ENCODE data around the gene EFEMP2.
A peak's percentile ranks its signal among the peaks of the same experiment; 100 is the strongest.

EFEMP2 gene

DNA sequence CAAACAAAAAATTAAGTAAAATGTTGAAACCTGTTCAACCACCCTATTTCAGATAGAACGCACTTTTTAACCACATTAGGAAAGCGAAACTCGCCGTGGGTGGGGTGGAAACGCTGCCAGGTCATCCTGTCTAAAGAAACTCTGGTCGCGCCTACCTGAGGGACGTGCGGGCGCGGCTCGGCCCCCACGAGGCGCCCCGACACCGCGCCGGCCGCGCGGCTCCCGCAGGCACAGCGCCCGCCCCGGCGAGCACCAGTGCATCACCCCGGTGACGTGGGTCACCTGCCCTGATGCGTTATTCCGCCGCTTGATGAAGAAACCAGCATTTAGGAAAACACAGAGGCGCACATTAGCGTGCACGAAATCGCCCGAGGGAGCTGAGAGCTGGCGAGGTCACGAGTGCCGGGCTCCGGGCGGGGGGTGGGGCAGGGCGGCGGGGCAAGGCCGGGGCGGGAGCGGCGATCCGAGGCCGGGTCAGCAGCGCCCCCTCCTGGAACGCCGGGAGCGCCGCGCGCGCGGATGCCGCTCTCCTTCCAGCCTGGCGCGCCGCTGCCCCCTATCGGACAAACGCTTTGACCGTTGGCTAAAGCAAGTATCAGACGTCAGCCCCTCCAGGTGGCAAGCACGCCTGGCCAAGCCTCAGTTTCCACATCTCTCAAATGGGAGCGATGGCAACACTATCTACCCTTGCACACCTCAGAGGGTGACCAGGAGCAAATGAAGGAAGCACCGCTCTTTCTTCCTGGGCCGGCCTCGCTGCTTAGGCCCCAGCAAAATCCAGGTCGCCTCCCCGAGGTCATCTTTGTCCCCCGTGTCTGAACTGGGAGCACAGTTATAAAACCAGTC, 54.5 kb downstream of the EFEMP2 start:
- peak; percentile 93 for DNase-seq

DNA sequence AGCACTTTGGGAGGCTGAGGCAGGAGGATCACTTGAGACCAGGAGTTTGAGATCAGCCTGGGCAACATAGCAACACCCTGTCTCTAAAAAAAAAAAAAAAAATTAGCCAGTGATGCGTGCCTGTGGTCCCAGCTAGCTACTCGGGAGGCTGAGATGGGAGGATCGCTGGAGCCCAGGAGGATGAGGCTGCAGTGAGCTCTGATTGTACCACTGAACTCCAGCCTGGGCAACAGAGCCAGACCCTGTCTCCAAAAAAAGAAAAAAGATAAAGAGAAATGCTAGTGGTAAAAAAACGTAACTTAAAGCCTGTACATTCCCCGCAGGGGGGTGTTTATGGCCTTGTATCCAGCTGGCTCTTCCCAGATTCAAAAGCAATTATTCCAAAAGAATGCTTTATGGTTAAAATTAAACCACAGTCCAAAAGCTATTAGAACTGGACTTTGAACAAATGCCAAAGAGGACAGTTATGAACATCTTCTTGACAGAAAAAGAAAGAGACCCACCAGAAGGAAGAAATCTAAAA, 55.2 kb downstream of the EFEMP2 start:
- DNase-seq, result peak; percentile 36

GRCh38 chr11:65816696-65817095, 55.9 kb downstream of the EFEMP2 start:
- peak; percentile 71 for DNase-seq

All from inflammatory macrophage treated with lipopolysaccharide for 4 hours (primary cell).